HG02623 (cell line): Measurements from ENCODE around the gene CENPE.
A peak's percentile ranks its signal among the peaks of the same experiment; 100 is the strongest.

ENCODE experiments used
- ATAC-seq: cut with Tn5 transposase; IDR thresholded peaks from one replicate; pipeline ENCODE4 v1.9.1; 2021; ENCODE audit warnings: moderate library complexity; ENCODE audit not compliant: unreplicated experiment

The CENPE gene

DNA sequence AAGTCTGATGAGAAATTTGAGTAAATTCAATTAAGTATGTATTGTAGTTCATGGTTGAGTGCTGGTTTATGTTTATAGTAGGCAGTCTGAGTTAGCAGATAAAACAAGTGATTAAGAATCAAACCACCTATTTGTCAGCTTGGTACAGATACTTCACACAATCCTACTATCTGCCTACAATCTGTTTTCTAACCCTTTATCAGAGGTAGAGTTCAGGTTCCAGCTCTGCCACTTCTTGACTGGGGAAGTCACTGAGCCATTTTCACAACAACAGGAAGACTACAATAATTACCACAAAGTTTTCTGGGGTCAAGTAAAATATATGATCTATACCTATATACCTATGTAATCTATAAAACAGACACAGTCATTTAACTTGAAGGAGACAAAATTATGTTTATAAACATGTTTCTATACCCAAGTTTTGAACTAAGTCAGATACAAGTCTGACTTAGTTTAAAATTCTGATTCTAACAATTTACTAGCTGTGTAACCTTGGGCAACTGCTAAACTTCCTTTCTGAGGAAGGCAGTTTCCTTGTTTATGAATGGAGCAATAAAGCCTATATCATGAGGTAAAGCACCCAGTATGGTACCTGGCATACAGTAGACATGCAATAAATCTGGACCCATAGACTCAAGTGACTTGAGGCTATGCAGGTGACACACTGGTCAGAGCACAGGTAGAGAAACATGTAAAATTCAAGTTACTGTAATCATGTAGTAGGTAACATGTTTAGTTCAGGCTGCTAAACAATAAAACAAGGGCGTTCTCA lies 61.3 kb downstream of the CENPE start:
- no peak for ATAC-seq

DNA sequence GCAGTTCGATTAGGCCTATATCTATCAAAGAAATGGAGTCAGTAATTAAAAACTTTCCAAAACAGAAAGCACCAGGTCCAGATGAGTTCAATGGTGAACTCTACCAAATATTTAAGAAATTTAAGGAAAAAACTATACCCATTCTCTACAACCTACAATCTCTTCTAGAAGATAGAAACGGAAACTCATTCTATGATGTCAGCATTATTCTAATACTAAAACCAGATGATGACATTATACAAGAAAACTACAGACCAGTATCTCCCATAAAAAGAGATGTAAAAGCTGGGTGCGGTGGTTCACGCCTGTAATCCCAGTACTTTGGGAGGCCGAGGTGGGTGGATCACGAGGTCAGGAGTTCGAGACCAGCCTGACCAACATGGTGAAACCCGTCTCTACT lies 69.0 kb downstream of the CENPE start:
- ATAC-seq: no peak

- no peak for ATAC-seq
Observed at GRCh38 chr4:103126126-103126525, 72.0 kb downstream of the CENPE start.

- no peak for ATAC-seq
Observed at GRCh38 chr4:103123114-103123513, 75.0 kb downstream of the CENPE start.

DNA sequence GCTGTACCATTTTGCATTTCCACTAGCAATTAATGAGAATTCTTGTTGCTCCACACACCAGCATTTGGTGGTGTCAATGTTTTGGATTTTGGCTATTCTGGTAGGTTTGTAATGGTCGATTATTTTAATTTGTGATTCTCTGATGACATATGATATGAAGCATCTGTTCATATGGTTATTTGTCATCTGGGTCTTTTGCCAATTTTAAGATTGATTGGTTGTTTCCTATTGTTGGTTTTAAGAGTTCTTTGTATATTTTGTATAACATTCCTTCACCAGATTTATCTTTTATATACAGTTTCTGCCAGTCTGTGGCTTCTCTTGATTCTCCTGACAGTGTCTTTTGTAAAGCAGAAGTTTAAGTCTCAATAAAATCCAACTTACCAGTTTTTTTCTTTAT lies 80.0 kb downstream of the CENPE start:
- ATAC-seq: no peak

DNA sequence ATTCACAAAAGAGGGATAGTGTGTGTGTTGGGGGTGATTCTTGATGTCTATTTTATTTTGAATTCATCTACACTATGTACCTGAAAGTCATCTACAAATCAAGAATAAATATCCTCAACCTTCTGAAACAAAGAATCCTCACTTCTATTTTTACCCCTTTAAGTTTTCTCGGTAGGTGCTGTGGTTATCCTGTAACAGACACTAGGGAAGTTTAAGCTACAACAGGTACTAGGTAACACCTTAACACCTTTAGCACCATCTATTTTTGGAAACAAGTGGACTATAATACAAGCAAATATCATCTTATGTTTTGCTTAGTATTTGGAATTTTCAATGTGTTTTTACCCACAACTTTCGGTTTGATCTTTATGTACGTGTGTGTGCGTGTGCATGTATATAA lies 86.5 kb downstream of the CENPE start:
- no peak for ATAC-seq

- ATAC-seq: no peak
Observed at GRCh38 chr4:103108542-103108941, 89.6 kb downstream of the CENPE start.

- no peak for ATAC-seq
Observed at GRCh38 chr4:103105558-103106356, 92.4 kb downstream of the CENPE start.

DNA sequence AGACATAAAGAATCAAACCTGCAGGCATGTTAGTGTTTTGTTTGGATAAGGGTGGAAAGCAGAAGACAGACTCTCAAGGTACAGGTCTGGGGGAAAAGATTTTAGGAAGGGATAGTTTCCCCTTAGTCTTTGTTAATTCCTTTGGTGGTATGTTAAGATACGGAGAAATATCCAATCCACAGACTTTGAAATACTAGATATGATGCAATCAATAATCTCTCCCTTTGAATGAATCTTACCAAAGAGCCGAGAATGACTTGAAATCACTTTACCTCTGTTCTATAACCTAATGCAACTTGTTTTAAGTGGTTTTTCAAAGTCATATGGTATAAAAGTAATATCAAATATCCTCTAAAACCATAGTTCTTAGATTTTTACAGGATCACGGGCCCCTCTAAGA lies 93.3 kb downstream of the CENPE start:
- no peak for ATAC-seq

DNA sequence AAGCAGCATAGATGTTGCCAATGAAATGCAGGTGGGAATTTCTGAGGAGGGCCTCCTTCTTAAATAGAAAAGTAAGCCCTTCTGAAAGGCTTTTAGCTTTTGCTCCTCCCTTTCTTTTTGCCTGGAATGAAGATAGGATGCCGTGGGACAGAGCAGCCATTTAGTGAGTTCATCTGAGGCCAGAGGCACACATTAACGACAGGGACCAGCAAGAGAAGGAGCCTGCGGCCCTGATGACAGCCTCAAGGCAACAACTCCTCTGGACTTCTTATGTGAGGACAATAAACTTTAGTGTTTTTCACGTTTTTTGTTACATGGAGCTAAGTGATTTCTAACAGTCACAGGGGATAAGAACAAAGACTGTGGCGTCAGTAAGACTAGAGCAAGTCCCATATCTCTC lies 97.5 kb downstream of the CENPE start:
- ATAC-seq: no peak

DNA sequence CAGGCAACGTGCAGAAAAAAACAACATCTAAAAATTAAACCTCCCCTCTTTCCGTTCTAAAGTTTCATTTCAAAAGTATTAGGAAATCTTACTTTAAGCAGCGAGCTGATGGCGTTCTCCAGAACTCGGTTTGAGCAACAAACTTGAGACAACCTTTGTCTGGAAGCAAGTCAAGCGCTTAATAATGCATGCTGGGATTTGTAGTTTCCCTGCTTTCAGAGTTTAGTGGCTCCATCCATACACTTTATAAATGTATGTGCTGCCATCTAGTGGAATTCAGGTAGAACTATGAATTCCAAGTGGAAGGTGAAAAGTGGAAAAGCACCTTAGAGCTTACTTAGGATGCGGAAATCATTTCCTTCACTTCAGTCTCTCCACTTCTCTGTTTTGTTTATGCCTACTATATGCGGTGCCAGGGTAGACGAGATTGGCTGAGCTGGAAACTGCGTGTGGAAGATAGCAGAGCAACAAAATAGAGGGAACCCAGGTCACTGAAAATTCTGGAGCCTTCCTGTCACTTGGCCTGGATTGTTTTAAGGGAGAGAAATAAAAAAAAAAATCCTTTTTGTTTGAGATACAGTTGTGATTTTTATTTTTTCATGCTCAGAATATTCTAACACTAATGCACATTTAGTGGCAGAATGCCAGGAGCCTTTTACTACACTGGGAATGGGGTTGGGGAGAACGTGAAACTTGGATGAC lies 98.3 kb downstream of the CENPE start, which contains the start of gene BDH2:
Gene BDH2, minus strand, starts transcription at position 144 of the 702 bp plus-strand sequence. CDS start 3,580 bp downstream, outside the sequence.
- ATAC-seq: peak; percentile 97

GRCh38 chr4:103098756-103099440 lies 99.2 kb downstream of the CENPE start:
- no peak for ATAC-seq

DNA sequence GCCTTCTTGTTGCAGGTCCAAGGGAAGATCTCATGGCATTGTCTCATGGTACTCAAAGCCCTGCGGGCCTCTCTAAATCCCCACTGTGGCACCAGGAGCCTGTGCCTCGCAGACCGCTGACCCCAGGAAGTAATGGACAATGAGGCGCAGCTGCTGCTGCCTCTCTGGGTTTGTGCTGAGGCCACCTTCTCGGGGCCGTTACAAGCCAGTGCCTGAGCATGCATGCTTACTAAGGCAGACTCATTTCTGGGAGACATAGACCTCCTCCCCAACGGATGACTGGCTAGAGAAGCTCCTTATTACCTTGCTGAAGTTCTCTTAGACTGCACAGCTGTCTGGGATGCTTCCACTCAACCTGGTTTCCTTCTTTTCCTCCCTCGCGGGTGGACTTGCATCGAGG lies 99.8 kb downstream of the CENPE start:
- no peak for ATAC-seq

- ATAC-seq: no peak
Observed at GRCh38 chr4:103097112-103097511, 101.0 kb downstream of the CENPE start.

DNA sequence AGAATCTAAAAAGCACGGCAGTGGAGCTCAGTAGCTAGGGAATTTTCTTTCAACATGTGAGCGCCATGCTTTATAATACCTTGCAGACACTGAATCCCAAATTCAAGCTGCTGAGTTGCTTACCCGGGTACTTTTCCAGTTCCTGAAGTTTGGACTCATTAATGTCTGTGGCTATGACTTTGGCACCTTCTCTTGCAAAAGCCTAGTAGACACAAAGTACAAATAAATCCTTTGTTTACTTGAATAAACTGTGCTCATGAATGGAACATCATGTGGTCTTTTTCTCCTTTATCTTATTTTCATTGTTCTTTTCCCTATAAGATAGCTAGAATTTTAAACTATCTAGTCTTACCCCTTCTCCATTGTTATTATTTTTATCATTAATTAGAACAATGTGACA lies 103.1 kb downstream of the CENPE start:
- ATAC-seq: no peak

DNA sequence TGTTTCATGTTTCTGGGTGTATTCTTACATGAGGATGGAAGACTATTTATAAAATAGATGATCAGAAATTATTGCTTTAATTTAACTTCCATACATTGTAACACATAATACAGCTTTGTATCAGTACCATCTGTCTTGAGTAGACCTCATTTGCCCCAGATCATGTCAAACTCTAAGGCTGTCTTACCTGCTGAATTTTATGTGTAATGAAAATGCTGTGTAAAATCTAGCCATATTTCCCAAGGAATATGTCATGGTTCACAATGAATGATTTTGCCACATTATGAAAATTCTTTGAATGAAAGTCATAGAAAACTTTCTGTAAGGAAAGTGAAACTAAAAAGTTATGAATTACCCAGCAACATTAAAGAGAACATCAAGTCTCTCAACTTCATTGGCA lies 105.9 kb downstream of the CENPE start:
- no peak for ATAC-seq

DNA sequence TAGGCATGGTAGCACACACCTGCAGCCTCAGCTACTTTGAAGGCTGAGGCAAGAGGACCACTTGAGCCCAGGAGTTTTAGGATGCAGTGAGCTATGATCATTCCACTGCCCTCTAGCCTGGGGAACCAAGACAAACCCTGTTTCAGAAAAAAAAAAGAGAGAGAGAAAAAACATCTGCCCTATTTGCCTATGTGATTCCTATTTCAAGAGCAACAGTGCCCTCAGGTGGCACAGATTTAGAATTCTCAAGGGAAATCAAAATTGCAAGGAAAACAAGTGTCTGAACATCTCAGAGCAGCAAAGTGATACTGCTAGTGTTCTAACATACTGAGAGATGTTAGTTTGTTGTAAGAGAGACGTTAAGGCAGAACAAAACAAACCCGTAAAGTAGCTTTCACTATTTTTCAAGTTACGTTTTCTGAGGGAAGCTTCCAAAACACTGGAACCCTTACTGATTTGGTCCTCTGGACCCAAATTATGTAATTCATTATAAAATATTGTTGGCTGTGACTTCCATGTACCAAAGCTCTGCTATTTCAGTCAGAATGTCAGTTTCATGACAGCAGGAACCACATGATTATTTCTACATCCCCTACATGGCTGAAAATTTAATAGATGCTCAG lies 106.4 kb downstream of the CENPE start:
- peak; percentile 83 for ATAC-seq

DNA sequence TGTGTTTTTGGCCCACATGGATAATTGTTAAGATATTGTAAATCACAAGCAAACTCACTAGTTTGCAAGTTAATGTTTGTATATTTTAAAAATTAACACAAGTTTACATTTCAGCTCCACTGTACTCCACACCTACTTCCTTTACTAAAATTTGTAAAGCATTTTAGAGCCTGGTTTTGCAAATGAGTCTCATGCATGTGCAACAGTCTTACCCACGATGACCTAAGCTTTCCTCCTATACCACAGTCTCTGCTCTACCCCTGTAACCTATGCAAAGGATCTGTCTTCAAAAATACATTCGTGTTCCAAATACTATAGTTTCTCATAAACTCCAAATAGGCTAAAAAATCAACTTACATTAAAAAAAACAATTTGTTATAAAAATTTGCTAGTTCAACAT lies 108.7 kb downstream of the CENPE start:
- no peak for ATAC-seq

GRCh38 chr4:103086551-103086950 lies 111.6 kb downstream of the CENPE start:
- ATAC-seq: no peak

DNA sequence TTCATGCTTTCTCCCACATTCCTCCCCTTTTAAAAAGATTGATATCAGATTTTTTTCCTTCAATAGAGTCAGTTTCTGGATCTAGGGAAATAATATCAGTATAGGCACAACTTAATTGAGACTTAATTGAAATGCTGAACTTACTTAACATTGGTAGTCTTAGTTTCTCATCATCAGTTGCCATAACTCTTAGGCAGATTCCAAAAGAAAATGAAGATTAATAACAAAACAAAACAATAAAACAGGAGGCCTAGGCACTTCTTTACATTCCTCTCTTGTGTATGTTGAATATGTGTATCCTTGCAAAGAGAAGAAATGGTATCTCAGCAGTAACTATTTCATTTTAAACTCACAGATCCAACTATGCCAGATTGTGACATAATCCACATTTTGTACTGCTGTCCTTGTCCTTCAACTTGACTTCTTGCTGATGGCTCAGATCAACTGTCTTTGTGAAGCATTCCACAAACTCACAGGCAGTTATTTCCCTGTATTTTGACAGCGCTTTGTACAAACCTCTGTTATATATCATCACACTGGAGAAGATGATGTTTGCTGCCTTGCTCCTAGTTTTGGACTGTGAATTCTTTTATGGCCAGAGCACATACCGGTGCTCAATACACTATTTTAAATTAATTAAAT lies 112.5 kb downstream of the CENPE start:
- ATAC-seq: no peak
